GM11168 (cell line): ENCODE results near the gene MMP14.
"Not testable (repeated sequence)": the region's sequence is repeated elsewhere in the genome, so short reads cannot be mapped to it uniquely, and the experiment has no call there.

ENCODE experiments used
- in situ Hi-C: fragments of 300-500 bp; cut with MboI; formaldehyde crosslinking; loops from one replicate; pipeline ENCODE4 v1.12.0; 2022; ENCODE audit warnings: low sequenced_read_pairs; ENCODE audit not compliant: unreplicated experiment

Gene MMP14

DNA sequence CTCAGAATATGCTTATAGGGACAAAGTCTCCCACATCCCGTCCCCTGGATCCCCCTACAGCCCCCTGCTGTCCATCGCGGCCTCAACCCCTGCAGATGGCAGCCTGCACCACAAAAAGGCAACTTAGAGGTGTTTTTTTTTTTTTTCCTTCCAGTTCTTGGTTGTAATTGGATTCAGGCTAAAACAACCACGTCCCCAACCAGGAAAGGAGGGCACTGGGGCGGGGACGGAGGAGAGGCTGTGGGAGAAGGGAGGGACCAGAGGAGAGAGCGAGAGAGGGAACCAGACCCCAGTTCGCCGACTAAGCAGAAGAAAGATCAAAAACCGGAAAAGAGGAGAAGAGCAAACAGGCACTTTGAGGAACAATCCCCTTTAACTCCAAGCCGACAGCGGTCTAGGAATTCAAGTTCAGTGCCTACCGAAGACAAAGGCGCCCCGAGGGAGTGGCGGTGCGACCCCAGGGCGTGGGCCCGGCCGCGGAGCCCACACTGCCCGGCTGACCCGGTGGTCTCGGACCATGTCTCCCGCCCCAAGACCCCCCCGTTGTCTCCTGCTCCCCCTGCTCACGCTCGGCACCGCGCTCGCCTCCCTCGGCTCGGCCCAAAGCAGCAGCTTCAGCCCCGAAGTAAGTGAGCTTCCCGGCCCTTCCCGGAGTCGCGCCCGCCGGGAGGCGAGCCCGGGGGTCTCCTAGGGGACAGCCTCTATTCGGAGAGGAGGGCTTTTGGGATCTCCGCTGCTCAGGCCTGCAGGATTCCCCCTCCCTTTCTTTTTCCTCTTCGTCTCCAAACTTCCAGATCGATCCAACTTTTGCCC, at the start of gene MMP14:
Gene MMP14, plus strand, starts transcription at position 285 of the 813 bp plus-strand sequence. Its CDS starts 233 bp downstream, at position 518.
- in situ Hi-C loops, result no loop called here

DNA sequence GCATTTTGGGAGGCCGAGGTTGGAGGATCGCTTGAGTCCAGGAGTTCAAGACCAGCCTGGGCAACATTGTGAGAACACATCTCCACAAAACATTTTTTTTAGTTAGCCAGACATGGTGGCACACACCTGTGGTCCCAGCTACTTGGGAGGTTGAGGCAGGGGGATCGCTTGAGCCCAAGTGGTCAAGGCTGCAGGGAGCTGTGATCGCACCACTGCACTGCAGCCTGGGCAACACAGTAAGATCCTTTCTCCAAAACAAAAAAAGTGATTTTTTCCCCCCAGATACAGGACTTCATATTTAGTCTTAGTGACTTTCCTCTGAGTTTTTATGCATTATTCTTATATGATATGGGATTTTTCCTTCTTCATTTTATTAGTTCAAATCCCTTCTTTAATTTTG, 49.7 kb upstream of the MMP14 start:
- in situ Hi-C loops, result no loop called here

DNA sequence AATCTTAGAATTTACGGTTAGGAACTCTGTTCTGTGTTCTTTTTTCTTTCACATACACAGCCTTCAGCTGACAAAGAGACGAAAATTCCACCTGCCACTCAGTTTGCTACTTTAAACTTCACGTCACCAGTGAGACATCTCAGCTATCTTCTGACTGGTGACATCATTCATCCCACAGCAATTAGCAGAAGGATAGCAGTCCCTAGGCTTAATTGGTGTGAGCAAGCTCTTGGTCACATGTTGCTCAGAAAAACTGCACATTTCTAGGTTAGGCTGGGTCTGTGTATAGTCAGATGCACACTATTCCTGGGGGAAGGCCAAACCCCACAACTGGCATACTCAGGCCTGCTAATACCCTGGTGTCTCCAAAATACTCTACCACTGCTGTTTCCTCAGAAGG, 45.1 kb upstream of the MMP14 start:
- in situ Hi-C loops, result no loop called here

DNA sequence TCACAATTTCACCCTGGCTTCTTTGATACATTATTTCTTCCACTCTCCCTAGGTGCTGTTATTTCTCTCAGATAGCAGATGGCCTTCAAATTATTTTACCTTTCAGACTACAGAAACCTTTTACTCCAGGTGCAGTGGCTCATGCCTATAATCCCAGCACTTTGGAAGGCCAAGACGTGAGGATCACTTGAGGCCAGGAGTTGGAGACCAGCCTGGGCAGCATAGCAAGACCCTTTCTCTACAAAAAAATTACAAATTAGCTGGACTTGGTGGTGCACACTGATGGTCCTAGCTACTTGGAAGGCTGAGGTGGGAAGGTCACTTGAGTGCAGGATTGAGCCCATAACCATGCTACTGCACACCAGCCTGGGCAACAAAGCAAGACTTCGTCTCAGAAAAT, 44.2 kb upstream of the MMP14 start:
- in situ Hi-C loops, result no loop called here

DNA sequence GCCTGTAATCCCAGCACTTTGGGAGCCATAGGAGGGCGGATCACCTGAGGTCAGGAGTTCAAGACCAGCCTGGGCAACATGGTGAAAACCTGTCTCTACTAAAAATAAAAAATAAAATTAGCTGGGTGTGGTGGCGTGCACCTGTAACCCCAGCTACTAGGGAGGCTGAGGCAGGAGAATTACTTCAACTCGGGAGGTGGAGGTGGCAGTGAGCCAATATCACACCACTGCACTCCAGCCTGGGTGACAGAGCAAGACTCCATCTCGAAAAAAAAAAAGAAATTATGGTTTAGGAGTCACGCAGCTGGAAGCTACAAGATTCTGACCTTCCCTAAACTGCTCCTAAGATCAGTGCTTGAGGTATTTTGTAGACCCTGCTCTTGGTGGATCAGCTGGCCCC, 42.8 kb upstream of the MMP14 start:
- in situ Hi-C loops, result not testable (repeated sequence)

DNA sequence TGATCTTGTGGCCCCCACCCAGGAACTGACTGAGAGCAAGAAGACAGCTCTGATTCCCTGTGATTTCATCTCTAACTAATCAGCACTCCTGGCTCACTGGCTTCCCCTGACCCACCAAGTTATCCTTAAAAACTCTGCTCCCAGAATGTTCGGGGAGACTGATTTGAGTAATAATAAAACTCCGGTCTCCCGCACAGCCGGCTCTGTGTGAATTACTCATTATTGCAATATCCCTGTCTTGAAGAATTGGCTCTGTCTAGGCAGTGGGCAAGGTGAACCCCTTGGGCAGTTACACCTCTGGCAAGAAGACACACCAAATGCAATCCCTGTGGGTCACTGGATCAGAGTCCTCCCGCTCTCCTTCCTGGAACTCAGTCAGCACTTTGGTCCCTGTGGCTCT, 42.4 kb upstream of the MMP14 start:
- in situ Hi-C loops, result no loop called here

- in situ Hi-C loops, result no loop called here
These were observed 41.8 kb upstream of the MMP14 start for GRCh38 chr14:22794551-22794951.

DNA sequence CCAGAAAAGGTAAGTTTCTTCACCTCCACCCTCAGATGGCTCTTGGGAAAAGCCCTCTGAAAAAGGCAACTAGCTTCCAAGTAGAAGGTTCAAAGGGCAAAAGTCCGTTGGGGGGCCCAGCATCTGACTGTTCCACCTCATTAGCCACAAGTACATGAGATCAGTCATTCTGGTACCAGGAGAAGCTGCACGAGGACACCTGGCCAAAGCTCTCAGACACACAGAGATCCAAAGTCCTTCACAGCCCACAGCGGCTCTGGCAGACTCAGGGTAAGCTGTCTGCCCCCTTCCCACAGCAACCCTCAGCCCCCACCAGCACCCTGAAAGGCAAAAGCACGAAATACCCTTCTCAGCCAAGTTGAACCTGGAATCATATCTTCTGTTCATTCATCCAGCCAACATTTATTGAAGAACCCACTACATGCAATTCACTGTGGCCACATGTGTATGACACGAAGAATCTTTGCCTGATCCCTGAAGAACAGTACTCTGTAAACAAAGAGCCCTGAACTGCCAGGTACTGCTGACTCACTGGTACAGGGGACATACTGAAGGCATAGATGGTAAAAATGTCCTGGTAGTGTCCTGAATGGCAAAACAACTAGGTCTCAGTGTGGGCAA, 40.2 kb upstream of the MMP14 start:
- in situ Hi-C loops, result no loop called here

GRCh38 chr14:22797017-22797917, 39.1 kb upstream of the MMP14 start:
- in situ Hi-C loops, result no loop called here

DNA sequence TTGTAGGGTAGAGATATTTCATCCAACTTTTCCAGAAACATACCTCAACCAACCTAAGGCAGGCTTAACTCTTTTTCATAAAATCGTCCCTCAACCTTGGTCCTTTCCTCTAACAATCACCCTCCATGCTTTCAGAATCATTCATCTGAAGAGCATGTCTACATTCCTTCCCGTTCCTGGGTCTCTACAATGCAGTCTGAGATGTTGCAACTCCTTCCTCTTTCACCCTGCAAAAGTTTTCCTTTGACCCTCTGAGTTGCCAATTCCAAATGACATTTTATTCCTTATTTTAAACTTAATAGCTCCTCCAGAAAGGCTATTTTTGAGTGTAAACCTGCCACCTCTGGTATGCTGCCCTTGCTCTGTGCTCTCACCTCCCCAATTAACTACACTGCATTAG, 37.9 kb upstream of the MMP14 start:
- in situ Hi-C loops, result no loop called here

- in situ Hi-C loops, result no loop called here
These were observed 36.0 kb upstream of the MMP14 start for GRCh38 chr14:22800346-22800745.

DNA sequence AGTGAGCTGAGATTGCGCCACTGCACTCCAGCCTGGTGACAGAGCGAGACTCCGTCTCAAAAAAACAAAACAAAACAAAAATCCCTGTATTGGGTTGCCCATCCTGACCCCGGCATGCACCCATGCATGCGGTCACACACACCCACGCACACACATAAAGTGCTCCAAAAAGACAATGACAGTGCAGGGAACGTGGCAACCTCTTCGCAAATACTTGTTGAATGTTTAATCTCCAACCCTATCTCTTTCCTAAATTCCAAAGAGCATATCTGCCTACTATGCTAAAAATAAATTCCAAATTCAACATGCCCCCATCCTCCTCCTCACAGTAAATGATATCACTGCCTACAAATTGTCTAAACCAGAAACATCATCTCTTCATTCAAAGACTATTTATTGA, 34.7 kb upstream of the MMP14 start:
- in situ Hi-C loops, result no loop called here

- in situ Hi-C loops, result no loop called here
These were observed 33.3 kb upstream of the MMP14 start for GRCh38 chr14:22802860-22803686.

- in situ Hi-C loops, result no loop called here
These were observed 32.8 kb upstream of the MMP14 start for GRCh38 chr14:22803687-22803974.

DNA sequence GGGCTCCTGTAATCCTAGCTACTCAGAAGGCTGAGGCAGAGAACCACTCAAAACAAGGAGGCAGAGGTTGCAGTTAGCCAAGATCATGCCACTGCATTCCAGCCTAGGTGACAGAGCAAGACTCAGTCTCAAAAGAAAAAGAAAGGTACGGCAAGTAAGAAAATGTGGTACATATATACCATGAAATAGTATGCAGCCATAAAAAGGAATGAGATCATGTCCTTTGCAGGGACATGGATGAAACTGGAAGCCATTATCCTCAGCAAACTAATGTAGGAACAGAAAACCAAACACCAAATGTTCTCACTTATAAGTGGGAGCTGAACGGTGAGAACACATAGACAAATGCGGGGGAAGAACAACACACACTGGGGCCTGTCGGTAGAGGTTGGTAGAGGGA, 31.1 kb upstream of the MMP14 start:
- in situ Hi-C loops, result not testable (repeated sequence)

DNA sequence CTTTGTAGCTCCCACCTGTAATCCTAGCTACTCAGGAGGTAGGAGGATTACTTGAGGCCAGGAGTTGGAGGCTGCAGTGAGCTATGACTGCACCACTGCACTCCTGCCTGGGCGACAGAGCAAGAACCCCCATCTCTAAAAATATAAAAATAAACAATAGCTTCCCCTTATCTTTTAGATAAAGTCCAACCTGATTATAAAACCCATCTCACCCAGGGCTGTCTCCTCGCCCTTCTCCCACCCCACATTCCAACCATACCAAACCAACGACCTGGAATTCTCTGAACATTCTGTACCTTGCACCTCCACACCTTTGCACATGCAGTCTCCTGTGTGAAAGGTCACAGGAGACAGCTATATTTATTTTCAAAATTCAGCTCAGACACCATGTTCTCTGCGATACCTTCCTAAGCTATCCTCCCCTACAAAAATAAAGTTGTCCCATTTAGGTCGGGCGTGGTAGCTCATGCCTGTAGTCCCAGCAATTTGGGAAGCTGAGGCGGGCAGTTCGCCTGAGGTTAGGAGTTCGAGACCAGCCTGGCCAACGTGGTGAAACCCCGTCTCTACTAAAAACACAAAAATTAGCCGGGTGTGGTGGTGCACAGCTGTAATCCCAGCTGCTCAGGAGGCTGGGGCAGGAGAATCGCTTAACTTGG, 28.8 kb upstream of the MMP14 start:
- in situ Hi-C loops, result no loop called here

- in situ Hi-C loops, result no loop called here
These were observed 27.8 kb upstream of the MMP14 start for GRCh38 chr14:22808388-22809209.

DNA sequence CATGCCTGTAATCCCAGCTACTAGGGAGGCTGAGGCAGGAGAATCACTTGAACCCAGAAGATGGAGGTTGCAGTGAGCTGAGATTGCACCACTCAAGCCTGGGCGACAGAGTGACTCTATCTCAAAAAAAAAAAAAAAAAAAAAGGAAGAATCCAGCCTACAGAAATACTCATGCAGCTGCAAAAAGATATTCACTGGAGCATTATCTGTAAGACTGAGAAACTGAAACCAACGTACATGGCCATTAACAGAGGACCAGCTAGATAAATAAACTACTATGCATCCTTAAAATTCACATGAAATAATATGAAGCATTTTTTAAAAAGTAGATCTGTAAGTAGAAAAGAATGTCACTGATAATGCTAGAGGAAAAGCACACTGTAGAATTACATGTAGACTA, 24.7 kb upstream of the MMP14 start:
- in situ Hi-C loops, result no loop called here

DNA sequence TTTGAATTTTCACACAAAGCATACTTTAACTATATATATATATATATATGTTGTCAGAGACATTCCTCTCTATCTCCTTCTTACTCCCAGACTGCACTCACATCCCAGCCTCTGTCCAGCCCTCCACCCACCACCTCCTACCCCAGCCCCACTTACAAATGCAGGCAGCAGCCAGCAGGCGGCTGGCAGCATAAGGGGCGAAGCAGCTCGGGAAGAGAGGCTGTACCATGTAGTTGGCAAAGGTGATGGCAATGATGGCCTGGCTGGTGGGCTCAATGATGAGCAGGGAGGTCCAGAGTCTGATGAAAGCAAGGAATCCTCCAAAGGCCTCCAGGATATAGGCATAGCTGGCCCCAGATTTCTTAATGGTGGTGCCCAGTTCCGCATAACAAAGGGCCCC, 23.6 kb upstream of the MMP14 start:
- in situ Hi-C loops, result no loop called here
